Uterus (tissue), 4 donors: ENCODE results near the gene TIAM1. TPM values are rescaled to one million over a fixed set of nuclear protein-coding genes. Genes with fewer than 3 reads are reported as not detected.

Source experiments
- DNase-seq, 2 donors: peaks; one replicate each; pipeline ENCODE4 v3.0.0-alpha.2; 2019 to 2020
- H3K27ac ChIP-seq, 2 donors: fragments of 200-600 bp; sonication (generic); 1 replicate in 1 of 2; 2 replicates in 1 of 2; pipeline ENCODE4 v1.5.1; 2016 to 2018
- H3K27me3 ChIP-seq, 2 donors: fragments of 200-600 bp; sonication (generic); one replicate each; pipeline ENCODE4 v1.5.1; 2018 to 2019; ENCODE audit warnings: control low read depth in 1 of 2
- H3K36me3 ChIP-seq, 2 donors: fragments of 200-600 bp; sonication (generic); one replicate each; pipeline ENCODE4 v1.5.1; 2019; ENCODE audit warnings: control low read depth in 1 of 2
- H3K4me1 ChIP-seq, 2 donors: fragments of 200-600 bp; sonication (generic); one replicate each; pipeline ENCODE4 v1.5.1; 2018 to 2019; ENCODE audit warnings: control low read depth in 1 of 2
- H3K4me3 ChIP-seq, 2 donors: fragments of 200-600 bp; sonication (generic); 1 replicate in 1 of 2; 2 replicates in 1 of 2; pipeline ENCODE4 v1.5.1; 2018 to 2019; ENCODE audit warnings: mild to moderate bottlenecking in 1 of 2
- H3K9me3 ChIP-seq, 2 donors: fragments of 200-600 bp; sonication (generic); one replicate each; pipeline ENCODE4 v1.5.1; 2019; ENCODE audit warnings: control low read depth in 1 of 2
- POLR2A ChIP-seq, 2 donors: fragments of 450-650 bp; IDR thresholded peaks; one replicate each; pipeline ENCODE4 v1.6.1; 2016; ENCODE audit warnings: antibody characterized with exemption in 2 of 2, mild to moderate bottlenecking in 1 of 2, moderate library complexity in 1 of 2
- intact Hi-C: fragments of 100-400 bp; cut with DNase I; formaldehyde crosslinking; loops from one replicate; pipeline ENCODE4 v1.15.1; 2023; ENCODE audit warnings: low total_unique reads
- total RNA-seq, 4 donors: library from RNA; depleted of rRNA in 3 of 4; stranded (reverse); fragments of >200 nt in 3 of 4; gene quantifications; one replicate each; pipeline versions ENCODE4 v1.1.0 to v1.2.4, GENCODE V29; 2014 to 2023
- TF ChIP-seq, protein P1 (sequence below), 4 experiments: fragments of 200-600 bp in 2 of 4; fragments of 450-650 bp in 2 of 4; sonication (generic) in 2 of 4; IDR thresholded peaks; one replicate each; pipeline ENCODE4 v1.5.1; 2016 to 2019; ENCODE audit warnings: antibody characterized with exemption in 4 of 4, mild to moderate bottlenecking in 2 of 4, moderate library complexity in 1 of 4
- donor health status: DM: yes; HTN: yes; CAD: no.

Gene TIAM1
- total RNA-seq, 4 donors from 2014 or later = 14.4 to 74.9 (median 39.5) TPM

DNA sequence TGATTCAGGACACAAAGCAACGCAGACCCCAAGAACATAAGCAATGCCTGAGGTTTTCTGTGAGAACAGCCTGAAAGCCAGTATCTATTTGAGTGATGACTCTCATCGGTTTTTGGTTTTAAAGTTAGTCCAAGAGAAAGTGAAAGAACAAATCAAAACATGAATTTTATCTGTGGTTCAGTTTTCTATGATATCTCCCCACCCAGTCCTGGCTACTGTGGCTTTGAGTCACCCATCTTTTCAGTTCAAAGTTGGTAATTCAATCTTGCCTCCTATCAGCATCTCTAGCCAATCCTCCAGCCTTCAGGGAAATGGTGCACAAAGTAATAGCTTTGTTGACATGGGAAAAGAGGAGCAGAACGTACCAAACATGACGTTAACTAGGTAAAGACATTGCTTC is 265.3 kb downstream of the TIAM1 start:
- Histone ChIP-seq H3K36me3 (no peaks in the 10 kb centered on the region), H3K4me1 (no peaks in the 10 kb centered on the region), H3K27me3 (no peaks in the 10 kb centered on the region), H3K4me3 (no peak overlapping the region), H3K27ac (no peak overlapping the region), H3K9me3 (no peaks in the 10 kb centered on the region)
- DNase-seq = no peak
- intact Hi-C loops = no loop called here
- no peak for TF ChIP-seq POLR2A (IDR thresholded peaks at IDR 0.05)
- TF ChIP-seq, protein P1, sequence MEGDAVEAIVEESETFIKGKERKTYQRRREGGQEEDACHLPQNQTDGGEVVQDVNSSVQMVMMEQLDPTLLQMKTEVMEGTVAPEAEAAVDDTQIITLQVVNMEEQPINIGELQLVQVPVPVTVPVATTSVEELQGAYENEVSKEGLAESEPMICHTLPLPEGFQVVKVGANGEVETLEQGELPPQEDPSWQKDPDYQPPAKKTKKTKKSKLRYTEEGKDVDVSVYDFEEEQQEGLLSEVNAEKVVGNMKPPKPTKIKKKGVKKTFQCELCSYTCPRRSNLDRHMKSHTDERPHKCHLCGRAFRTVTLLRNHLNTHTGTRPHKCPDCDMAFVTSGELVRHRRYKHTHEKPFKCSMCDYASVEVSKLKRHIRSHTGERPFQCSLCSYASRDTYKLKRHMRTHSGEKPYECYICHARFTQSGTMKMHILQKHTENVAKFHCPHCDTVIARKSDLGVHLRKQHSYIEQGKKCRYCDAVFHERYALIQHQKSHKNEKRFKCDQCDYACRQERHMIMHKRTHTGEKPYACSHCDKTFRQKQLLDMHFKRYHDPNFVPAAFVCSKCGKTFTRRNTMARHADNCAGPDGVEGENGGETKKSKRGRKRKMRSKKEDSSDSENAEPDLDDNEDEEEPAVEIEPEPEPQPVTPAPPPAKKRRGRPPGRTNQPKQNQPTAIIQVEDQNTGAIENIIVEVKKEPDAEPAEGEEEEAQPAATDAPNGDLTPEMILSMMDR (IDR thresholded peaks at IDR 0.05) = no peak

DNA sequence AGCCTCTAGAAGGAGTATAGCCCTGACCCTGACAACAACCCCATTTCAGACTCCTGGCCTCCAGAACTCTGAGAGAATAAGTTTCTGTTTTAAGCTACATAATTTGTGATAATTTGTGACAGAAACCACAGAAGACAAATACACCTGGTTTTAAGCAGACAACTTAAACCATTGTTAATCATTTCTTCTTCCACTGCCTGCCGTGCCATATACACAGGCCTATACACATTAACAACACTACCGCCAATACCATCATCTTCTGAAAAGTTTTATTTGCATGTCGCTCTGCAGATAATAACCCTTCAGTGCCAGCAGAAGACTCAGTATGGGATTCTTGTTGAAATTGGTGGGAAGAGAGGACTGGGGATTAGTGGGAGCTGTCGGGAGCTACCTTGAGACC is 265.8 kb downstream of the TIAM1 start:
- H3K27ac ChIP-seq = no peak overlapping the region
- no peaks in the 10 kb centered on the region for H3K27me3 ChIP-seq
- H3K36me3 ChIP-seq = no peaks in the 10 kb centered on the region
- no peaks in the 10 kb centered on the region for H3K9me3 ChIP-seq
- no peak overlapping the region for H3K4me3 ChIP-seq
- H3K4me1 ChIP-seq = no peaks in the 10 kb centered on the region
- DNase-seq = no peak
- TF ChIP-seq POLR2A (IDR thresholded peaks at IDR 0.05) = no peak
- TF ChIP-seq, protein P1 (IDR thresholded peaks at IDR 0.05) = no peak
- intact Hi-C loops = no loop called here

DNA sequence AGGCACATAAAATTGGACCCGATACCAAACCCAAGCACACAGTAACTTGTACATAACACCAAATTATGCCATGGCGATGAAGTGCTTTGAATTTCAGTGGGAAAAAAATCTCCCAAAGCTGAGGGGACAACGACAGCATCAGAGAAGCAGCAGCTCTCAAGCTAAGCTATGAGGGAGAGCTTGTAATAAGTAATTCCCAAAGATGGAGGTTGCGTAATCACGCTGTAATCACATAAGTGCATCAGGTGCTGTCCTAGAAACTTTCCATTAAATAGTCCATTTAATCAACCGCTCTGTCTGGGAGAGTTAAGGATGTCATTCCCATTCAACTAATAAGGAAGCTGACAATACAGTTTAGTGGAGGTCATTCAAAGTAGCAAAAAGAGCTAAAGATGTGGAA is 268.2 kb downstream of the TIAM1 start:
- intact Hi-C loops = no loop called here
- no peaks in the 10 kb centered on the region for H3K9me3 ChIP-seq
- H3K36me3 ChIP-seq = no peaks in the 10 kb centered on the region
- no peak for DNase-seq
- H3K4me1 ChIP-seq = no peaks in the 10 kb centered on the region
- TF ChIP-seq, protein P1 (IDR thresholded peaks at IDR 0.05) = no peak
- TF ChIP-seq POLR2A (IDR thresholded peaks at IDR 0.05) = no peak
- no peak overlapping the region for H3K27ac ChIP-seq
- H3K4me3 ChIP-seq = no peak overlapping the region
- no peaks in the 10 kb centered on the region for H3K27me3 ChIP-seq

DNA sequence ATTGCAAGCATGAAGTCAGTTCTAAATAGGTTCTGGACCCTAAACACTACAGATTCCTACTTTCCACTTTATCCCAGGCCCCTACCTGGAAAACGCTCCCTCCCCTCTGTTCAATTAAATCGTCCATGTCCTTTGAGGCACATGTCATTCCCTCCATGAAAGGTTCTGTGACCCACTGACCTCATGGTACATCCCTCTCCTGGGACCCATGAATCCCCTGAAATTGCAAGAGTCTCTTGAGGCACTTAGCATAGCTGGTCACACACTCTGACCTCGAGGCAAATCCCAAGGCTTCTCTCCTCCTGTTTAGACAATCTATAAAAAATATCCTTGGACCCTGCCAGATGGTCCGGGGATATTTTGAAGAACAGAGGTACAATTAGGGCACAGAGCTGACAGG is 271.5 kb downstream of the TIAM1 start:
- no peaks in the 10 kb centered on the region for H3K27me3 ChIP-seq
- H3K4me3 ChIP-seq = no peak overlapping the region
- no peaks in the 10 kb centered on the region for H3K36me3 ChIP-seq
- TF ChIP-seq, protein P1 (IDR thresholded peaks at IDR 0.05) = no peak
- no peak for TF ChIP-seq POLR2A (IDR thresholded peaks at IDR 0.05)
- H3K9me3 ChIP-seq = no peaks in the 10 kb centered on the region
- no peak for DNase-seq
- no peaks in the 10 kb centered on the region for H3K4me1 ChIP-seq
- no peak overlapping the region for H3K27ac ChIP-seq
- intact Hi-C loops = no loop called here
